Regular cardiac myocyte (primary cell): ENCODE data around the gene SOX21. TPM values are rescaled to one million over a fixed set of nuclear protein-coding genes. Genes with fewer than 3 reads are reported as not detected.

ENCODE experiments used
- total RNA-seq: library from RNA; depleted of rRNA; stranded (reverse); fragments of >200 nt; gene quantifications from 2 replicates; pipeline ENCODE4 v1.2.3, GENCODE V29; 2014

Gene SOX21
- total RNA-seq = under 0.01 TPM in 1 of 2 replicates, not detected in the other

GRCh38 chr13:94712287-94712811 is at the start of gene SOX21:
TSS of gene SOX21 (minus strand) at chr13:94712545. CDS start at chr13:94712049, 496 bp downstream.

Other genes starting within 250 kb of the SOX21 start
- 0.28 TPM in 1 of 2 replicates, not detected in the other for gene DCT, start 232.9 kb downstream of the SOX21 start, total RNA-seq
- gene TGDS, start 116.4 kb downstream of the SOX21 start, total RNA-seq = 16.1 and 19.0 TPM in 2 replicates
- 15.5 and 17.1 TPM in 2 replicates for gene GPR180, start 110.7 kb downstream of the SOX21 start, total RNA-seq